ENCODE results near the gene ADGRB2. TPM values are rescaled to one million over a fixed set of nuclear protein-coding genes. Genes with fewer than 3 reads are reported as not detected.

The ADGRB2 gene
- polyA plus RNA-seq, 1 experiment, result 5.4 TPM

DNA sequence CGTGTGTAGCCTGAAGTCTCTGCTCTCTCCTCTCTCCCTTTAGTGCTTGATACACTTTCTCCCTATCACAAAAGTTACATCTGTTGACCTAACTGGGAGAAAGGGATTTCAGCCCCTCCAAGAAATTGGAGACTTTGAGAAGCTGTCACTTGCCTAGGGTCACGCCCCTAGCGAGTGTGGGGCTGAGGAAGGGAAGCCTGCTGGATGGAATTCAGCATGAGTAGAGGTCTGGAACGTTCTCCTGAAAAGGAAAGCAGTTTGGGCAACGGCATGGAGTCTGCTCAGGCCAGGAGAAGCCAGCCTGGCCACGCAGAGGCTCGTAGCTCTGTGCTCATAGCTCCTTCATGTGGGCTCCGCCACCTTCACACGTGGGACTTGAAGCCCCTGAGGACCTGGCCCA, 82.7 kb downstream of the ADGRB2 start:
- POLR2A ChIA-PET, result no interaction called here
- no peak for DNase-seq (ENCODE audit: low read depth, low spot score)
- CTCF ChIA-PET, result no interaction called here
- Histone ChIP-seq H3K27ac (ENCODE audit: low read depth, low read length) (no peak overlapping the region), H3K27me3 (ENCODE audit: control insufficient read depth, insufficient read depth, low read length) (no peaks in the 10 kb centered on the region), H3K9me3 (ENCODE audit: control insufficient read depth, insufficient read depth, low read length) (no peaks in the 10 kb centered on the region; the same call in 1 of the 2 replicates), H3K4me3 (ENCODE audit: low read depth, low read length) (no peak overlapping the region)
- TF ChIP-seq, protein P1, sequence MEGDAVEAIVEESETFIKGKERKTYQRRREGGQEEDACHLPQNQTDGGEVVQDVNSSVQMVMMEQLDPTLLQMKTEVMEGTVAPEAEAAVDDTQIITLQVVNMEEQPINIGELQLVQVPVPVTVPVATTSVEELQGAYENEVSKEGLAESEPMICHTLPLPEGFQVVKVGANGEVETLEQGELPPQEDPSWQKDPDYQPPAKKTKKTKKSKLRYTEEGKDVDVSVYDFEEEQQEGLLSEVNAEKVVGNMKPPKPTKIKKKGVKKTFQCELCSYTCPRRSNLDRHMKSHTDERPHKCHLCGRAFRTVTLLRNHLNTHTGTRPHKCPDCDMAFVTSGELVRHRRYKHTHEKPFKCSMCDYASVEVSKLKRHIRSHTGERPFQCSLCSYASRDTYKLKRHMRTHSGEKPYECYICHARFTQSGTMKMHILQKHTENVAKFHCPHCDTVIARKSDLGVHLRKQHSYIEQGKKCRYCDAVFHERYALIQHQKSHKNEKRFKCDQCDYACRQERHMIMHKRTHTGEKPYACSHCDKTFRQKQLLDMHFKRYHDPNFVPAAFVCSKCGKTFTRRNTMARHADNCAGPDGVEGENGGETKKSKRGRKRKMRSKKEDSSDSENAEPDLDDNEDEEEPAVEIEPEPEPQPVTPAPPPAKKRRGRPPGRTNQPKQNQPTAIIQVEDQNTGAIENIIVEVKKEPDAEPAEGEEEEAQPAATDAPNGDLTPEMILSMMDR (IDR thresholded peaks at IDR 0.05; ENCODE audit: low read depth, low read length), result no peak

DNA sequence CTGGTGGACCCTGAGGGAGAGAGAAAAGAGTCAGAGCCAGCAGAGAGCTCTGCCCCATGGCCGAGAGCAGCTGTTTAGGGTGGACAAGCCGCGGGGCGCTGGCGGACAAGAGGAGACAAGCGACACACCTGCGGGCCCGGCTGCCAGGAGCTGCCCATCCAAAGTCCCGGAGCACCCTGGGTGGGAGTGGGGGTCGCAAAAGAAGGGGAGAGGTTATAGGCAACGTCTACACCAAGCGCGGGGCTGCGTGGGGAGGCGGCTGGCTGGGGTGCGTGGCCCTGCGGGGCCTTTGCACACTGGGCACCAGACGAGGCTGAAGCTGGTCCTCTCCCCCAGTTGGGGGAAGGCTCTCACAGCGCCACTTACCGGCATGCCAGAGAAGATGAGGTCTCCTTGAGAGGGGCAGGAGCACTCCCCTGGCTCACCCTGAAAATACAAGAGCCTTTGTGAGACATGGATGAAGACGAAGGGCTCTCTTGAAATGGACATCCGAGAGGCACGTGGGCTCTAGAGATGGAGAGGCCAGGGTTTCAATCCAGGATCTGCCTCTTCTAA, 84.4 kb downstream of the ADGRB2 start:
- Histone ChIP-seq H3K27me3 (ENCODE audit: control insufficient read depth, insufficient read depth, low read length) (no peaks in the 10 kb centered on the region), H3K9me3 (ENCODE audit: control insufficient read depth, insufficient read depth, low read length) (no peaks in the 10 kb centered on the region; the same call in 1 of the 2 replicates), H3K27ac (ENCODE audit: low read depth, low read length) (no peak overlapping the region), H3K4me3 (ENCODE audit: low read depth, low read length) (no peak overlapping the region)
- POLR2A ChIA-PET, result interaction anchor here (0.5 to 0.6 kb wide), 2 partner anchors 16 to 521 kb away, joined by 3 read pairs; partner anchors contain the start of gene CCDC28B
- CTCF ChIA-PET, result interaction anchor here (0.9 to 1.6 kb wide), 3 partner anchors 25 to 65 kb away, joined by 3 to 8 read pairs (median 4); no protein-coding TSS in a partner anchor
- DNase-seq (ENCODE audit: low read depth, low spot score), result no peak
- TF ChIP-seq, protein P1 (IDR thresholded peaks at IDR 0.05; ENCODE audit: low read depth, low read length), result no peak

DNA sequence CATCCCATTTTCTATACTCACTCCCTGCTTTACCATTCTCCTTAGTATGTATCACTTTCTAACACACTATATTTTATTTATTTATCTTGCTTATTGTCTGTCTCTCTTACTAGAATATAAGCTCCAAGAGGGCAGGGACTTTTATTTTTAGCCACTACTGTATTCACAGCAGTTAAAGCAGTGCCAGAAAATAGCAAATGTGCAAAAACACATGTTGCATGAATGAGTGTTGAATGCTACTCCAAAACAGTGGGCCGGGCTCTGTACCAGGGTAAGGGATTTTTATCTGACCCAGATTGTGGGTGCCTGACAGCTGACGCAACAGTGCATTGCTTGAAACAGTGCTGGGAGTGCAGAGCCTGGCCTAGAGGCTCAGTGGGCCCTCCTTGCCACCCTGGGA, 85.0 kb downstream of the ADGRB2 start:
- ChIA-PET CTCF (interaction anchor here (1.5 to 1.6 kb wide), 2 partner anchors 37 to 66 kb away, joined by 3 to 8 read pairs; no protein-coding TSS in a partner anchor), POLR2A (no interaction called here)

DNA sequence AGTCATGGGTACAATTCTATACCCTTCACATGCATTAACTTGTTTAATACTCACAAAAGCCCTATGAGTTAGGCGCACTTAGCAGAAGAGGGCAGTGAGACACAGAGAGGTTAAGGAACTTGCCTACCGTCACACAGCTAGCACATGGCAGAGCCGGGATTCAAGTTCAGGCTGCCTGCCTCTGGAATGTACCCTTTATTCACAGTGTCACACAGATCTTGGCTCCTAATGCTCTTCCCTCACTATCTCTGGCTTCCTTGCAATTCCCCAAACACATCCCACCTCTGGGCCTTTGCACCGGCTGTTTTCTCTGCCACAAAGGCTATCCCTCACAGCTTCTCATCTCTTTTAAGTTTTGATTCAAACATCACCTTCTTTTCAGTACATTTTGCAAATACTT, 85.5 kb downstream of the ADGRB2 start:
- H3K27ac ChIP-seq (ENCODE audit: low read depth, low read length), result no peak overlapping the region
- no peak for DNase-seq (ENCODE audit: low read depth, low spot score)
- TF ChIP-seq, protein P1 (IDR thresholded peaks at IDR 0.05; ENCODE audit: low read depth, low read length), result no peak
- H3K9me3 ChIP-seq (ENCODE audit: control insufficient read depth, insufficient read depth, low read length), result no peaks in the 10 kb centered on the region; the same call in 1 of the 2 replicates
- no peaks in the 10 kb centered on the region for H3K27me3 ChIP-seq (ENCODE audit: control insufficient read depth, insufficient read depth, low read length)
- ChIA-PET CTCF (interaction anchor here (1.5 to 1.6 kb wide), 2 partner anchors 37 to 66 kb away, joined by 3 to 8 read pairs; no protein-coding TSS in a partner anchor), POLR2A (no interaction called here)
- no peak overlapping the region for H3K4me3 ChIP-seq (ENCODE audit: low read depth, low read length)

More for the DNA sequence above, 85.0 kb downstream of the ADGRB2 start:
- no peak for DNase-seq (ENCODE audit: low read depth, low spot score)
- TF ChIP-seq, protein P1 (IDR thresholded peaks at IDR 0.05; ENCODE audit: low read depth, low read length), result no peak
- Histone ChIP-seq H3K27me3 (ENCODE audit: control insufficient read depth, insufficient read depth, low read length) (no peaks in the 10 kb centered on the region), H3K27ac (ENCODE audit: low read depth, low read length) (peak overlapping the region; percentile 11), H3K9me3 (ENCODE audit: control insufficient read depth, insufficient read depth, low read length) (no peaks in the 10 kb centered on the region; the same call in 1 of the 2 replicates), H3K4me3 (ENCODE audit: low read depth, low read length) (no peak overlapping the region)

DNA sequence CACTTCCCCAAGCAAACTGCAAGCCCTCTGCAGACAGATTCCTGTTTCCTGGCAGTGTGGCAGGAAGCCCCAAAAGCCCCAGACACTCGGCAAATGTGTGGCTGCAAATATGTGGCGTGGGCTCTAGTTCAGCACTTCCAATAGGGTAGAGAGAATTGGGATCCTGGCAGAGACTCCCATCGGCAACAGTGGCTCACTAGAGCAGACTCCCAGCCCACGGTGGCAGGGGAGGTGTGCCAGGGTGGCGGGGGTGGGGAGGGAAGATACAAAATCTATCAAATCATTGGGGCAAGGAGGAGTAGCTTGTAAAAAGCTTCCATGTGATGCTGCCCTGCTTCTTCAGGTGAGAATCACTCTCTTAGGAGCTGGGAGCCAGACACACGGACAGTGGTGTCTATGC, 86.2 kb downstream of the ADGRB2 start:
- CTCF ChIA-PET, result interaction anchor here (1.6 kb wide), 1 partner anchor 38 kb away, joined by 8 read pairs; no protein-coding TSS in a partner anchor
- TF ChIP-seq, protein P1 (IDR thresholded peaks at IDR 0.05; ENCODE audit: low read depth, low read length), result no peak
- H3K4me3 ChIP-seq (ENCODE audit: low read depth, low read length), result no peak overlapping the region
- POLR2A ChIA-PET, result no interaction called here
- H3K27me3 ChIP-seq (ENCODE audit: control insufficient read depth, insufficient read depth, low read length), result no peaks in the 10 kb centered on the region
- no peaks in the 10 kb centered on the region; the same call in 1 of the 2 replicates for H3K9me3 ChIP-seq (ENCODE audit: control insufficient read depth, insufficient read depth, low read length)
- H3K27ac ChIP-seq (ENCODE audit: low read depth, low read length), result no peak overlapping the region
- DNase-seq (ENCODE audit: low read depth, low spot score), result no peak
